Mammary microvascular endothelial cell (primary cell): Measurements from ENCODE around the gene MORC4. TPM values are rescaled to one million over a fixed set of nuclear protein-coding genes. Genes with fewer than 3 reads are reported as not detected.

Source experiments
- total RNA-seq: library from RNA; depleted of rRNA; stranded (reverse); fragments of >200 nt; gene quantifications from 2 replicates; pipeline ENCODE4 v1.2.3, GENCODE V29; 2015

MORC4 gene
- total RNA-seq = 12.4 and 13.7 TPM in 2 replicates

GRCh38 chrX:107000013-107000515 is at the start of gene MORC4:
TSS of gene MORC4 (minus strand) at chrX:107000212. CDS start at chrX:106999969, 243 bp downstream.

GRCh38 chrX:106919932-106920452 is 80.0 kb downstream of the MORC4 start, which contains the start of gene CLDN2:
TSS of gene CLDN2 (plus strand) at chrX:106920402. CDS start at chrX:106928229, 7,827 bp downstream.

GRCh38 chrX:106903291-106903824 is 96.7 kb downstream of the MORC4 start, which contains the start of gene RIPPLY1:
TSS of gene RIPPLY1 (minus strand) at chrX:106903341. CDS start at chrX:106903287, 54 bp downstream.

Other genes starting within 250 kb of the MORC4 start
- gene TBC1D8B, start 197.5 kb downstream of the MORC4 start, total RNA-seq = 3.1 TPM in 2 replicates
- gene RIPPLY1, start 96.9 kb downstream of the MORC4 start, total RNA-seq = not detected in 2 replicates
- gene CLDN2, start 79.8 kb downstream of the MORC4 start, total RNA-seq = not detected in 2 replicates
- 7.0 and 7.7 TPM in 2 replicates for gene RBM41, start 118.6 kb upstream of the MORC4 start, total RNA-seq
- gene NUP62CL, start 206.2 kb upstream of the MORC4 start, total RNA-seq = not detected in 2 replicates
- not detected in 2 replicates for gene DNAAF6, start 206.4 kb upstream of the MORC4 start, total RNA-seq